HG03354 (cell line): ENCODE results near the gene FCRL2.

ENCODE experiments used
- ATAC-seq: cut with Tn5 transposase; IDR thresholded peaks from one replicate; pipeline ENCODE4 v1.9.1; 2021; ENCODE audit warnings: mild to moderate bottlenecking; ENCODE audit not compliant: unreplicated experiment, poor library complexity, severe bottlenecking

The FCRL2 gene

GRCh38 chr1:157696966-157697628 lies 79.8 kb downstream of the FCRL2 start:
- no peak for ATAC-seq
